GM23248 (cell line): ENCODE data around the gene SLC9B2.

ENCODE experiments used
- EZH2 ChIP-seq: fragments of 200-600 bp; sonication (generic); IDR thresholded peaks from 2 replicates; pipeline ENCODE4 v1.6.1; 2018; ENCODE audit warnings: antibody characterized with exemption, mild to moderate bottlenecking; ENCODE audit not compliant: insufficient read depth, poor library complexity, severe bottlenecking
- EZH2phosphoT487 ChIP-seq: fragments of 200-600 bp; sonication (generic); IDR thresholded peaks from 2 replicates; pipeline ENCODE4 v1.6.1; 2018; ENCODE audit warnings: antibody characterized with exemption, moderate library complexity, mild to moderate bottlenecking, low read depth; ENCODE audit not compliant: insufficient read depth

GRCh38 chr4:103095080-103095479 lies 18.5 kb upstream of the SLC9B2 start:
- no peak for TF ChIP-seq EZH2
- TF ChIP-seq EZH2phosphoT487 = no peak
